Measurements from ENCODE around the gene CYB5A.

GRCh38 chr18:74215863-74216262 lies 75.9 kb downstream of the CYB5A start:
- TF ChIP-seq, protein P1, sequence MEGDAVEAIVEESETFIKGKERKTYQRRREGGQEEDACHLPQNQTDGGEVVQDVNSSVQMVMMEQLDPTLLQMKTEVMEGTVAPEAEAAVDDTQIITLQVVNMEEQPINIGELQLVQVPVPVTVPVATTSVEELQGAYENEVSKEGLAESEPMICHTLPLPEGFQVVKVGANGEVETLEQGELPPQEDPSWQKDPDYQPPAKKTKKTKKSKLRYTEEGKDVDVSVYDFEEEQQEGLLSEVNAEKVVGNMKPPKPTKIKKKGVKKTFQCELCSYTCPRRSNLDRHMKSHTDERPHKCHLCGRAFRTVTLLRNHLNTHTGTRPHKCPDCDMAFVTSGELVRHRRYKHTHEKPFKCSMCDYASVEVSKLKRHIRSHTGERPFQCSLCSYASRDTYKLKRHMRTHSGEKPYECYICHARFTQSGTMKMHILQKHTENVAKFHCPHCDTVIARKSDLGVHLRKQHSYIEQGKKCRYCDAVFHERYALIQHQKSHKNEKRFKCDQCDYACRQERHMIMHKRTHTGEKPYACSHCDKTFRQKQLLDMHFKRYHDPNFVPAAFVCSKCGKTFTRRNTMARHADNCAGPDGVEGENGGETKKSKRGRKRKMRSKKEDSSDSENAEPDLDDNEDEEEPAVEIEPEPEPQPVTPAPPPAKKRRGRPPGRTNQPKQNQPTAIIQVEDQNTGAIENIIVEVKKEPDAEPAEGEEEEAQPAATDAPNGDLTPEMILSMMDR (IDR thresholded peaks at IDR 0.05), result no peak
- TF ChIP-seq POLR2A (IDR thresholded peaks at IDR 0.05), result no peak

Data from thyroid gland (tissue), 4 donors.